PC-3 (cell line): ENCODE measurements around the gene PKIG. TPM values are rescaled to one million over a fixed set of nuclear protein-coding genes. Genes with fewer than 3 reads are reported as not detected.
A peak's percentile ranks its signal among the peaks of the same experiment; 100 is the strongest.

ENCODE experiments used
- ATAC-seq: fragments of 200-7000 bp; cut with Tn5 transposase; 2 replicates; pipeline ENCODE4 v1.9.1; 2020; ENCODE audit warnings: mild to moderate bottlenecking, moderate library complexity
- BruUV-seq: library from RNA; stranded (reverse); fragments of 400-500 nt; replicated peaks from 2 replicates; lab custom pipeline; 2021; lab: Mats Ljungman, UMichigan
- CTCF ChIA-PET: fragments of 300-600 bp; sonication (Branson Sonifier 250); formaldehyde crosslinking; loops from one replicate; lab custom pipeline; 2022; ENCODE audit warnings: antibody characterized with exemption; lab: Charles Lee
- POLR2A ChIA-PET: fragments of 300-600 bp; sonication (Branson Sonifier 250); formaldehyde crosslinking; loops from one replicate; lab custom pipeline; 2022; ENCODE audit warnings: antibody characterized with exemption; ENCODE audit not compliant: unreplicated experiment; lab: Charles Lee
- DNase-seq: peaks from one replicate; pipeline ENCODE4 v3.0.0-alpha.2; 2015
- H2AFZ ChIP-seq: fragments of 300-600 bp; sonication (generic); 2 replicates; pipeline ENCODE4 v1.6.0; 2016; ENCODE audit warnings: antibody characterized with exemption, low read length
- H3F3A ChIP-seq: fragments of 300-600 bp; sonication (generic); one replicate; pipeline ENCODE4 v1.6.0; 2017; ENCODE audit warnings: antibody characterized with exemption, low read length, control low read depth, mild to moderate bottlenecking; ENCODE audit not compliant: unreplicated experiment
- H3K27ac ChIP-seq: fragments of 300-600 bp; sonication (generic); 2 replicates; pipeline ENCODE4 v1.5.1; 2016; ENCODE audit warnings: mild to moderate bottlenecking, low read length
- H3K27me3 ChIP-seq: fragments of 300-600 bp; sonication (generic); 2 replicates; pipeline ENCODE4 v1.6.1; 2016; ENCODE audit warnings: low read length, mixed read lengths
- H3K36me3 ChIP-seq: fragments of 300-600 bp; sonication (generic); 2 replicates; pipeline ENCODE4 v1.6.1; 2016; ENCODE audit warnings: low read depth, mixed run types, low read length, mixed read lengths
- H3K4me1 ChIP-seq: fragments of 300-600 bp; sonication (generic); 2 replicates; pipeline ENCODE4 v1.5.1; 2016; ENCODE audit warnings: low read length; ENCODE audit not compliant: insufficient read depth
- H3K4me2 ChIP-seq: fragments of 300-600 bp; sonication (generic); 2 replicates; pipeline ENCODE4 v1.6.0; 2016; ENCODE audit warnings: low read length
- H3K4me3 ChIP-seq: fragments of 300-600 bp; sonication (generic); 2 replicates; pipeline ENCODE4 v1.5.1; 2016; ENCODE audit warnings: mild to moderate bottlenecking, low read length, mixed read lengths
- H3K79me2 ChIP-seq: fragments of 300-600 bp; sonication (generic); 2 replicates; pipeline ENCODE4 v1.6.1; 2017; ENCODE audit warnings: low read length, mixed read lengths
- H3K9ac ChIP-seq: fragments of 300-600 bp; sonication (generic); 2 replicates; pipeline ENCODE4 v1.6.0; 2016; ENCODE audit warnings: mild to moderate bottlenecking, low read length
- H3K9me2 ChIP-seq: fragments of 300-600 bp; sonication (generic); replicated peaks from 2 replicates; pipeline ENCODE4 v1.6.1; 2016; ENCODE audit warnings: mixed run types, low read length, mixed read lengths
- H3K9me3 ChIP-seq: fragments of 300-600 bp; sonication (generic); 2 replicates; pipeline ENCODE4 v1.6.1; 2016; ENCODE audit warnings: low read length, mixed read lengths
- H4K20me1 ChIP-seq: fragments of 300-600 bp; sonication (generic); 2 replicates; pipeline ENCODE4 v1.6.1; 2016; ENCODE audit warnings: low read length, mixed read lengths
- CTCF ChIP-seq: fragments of 300-600 bp; sonication (generic); conservative IDR thresholded peaks from 2 replicates; pipeline ENCODE4 v1.5.1; 2017; ENCODE audit warnings: antibody characterized with exemption, low read depth, mild to moderate bottlenecking, low read length
- EZH2 ChIP-seq: fragments of 300-600 bp; sonication (generic); IDR thresholded peaks from one replicate; pipeline ENCODE4 v1.6.1; 2017; ENCODE audit warnings: antibody characterized with exemption, mild to moderate bottlenecking, low read length; ENCODE audit not compliant: unreplicated experiment
- EZH2phosphoT487 ChIP-seq: fragments of 300-600 bp; sonication (generic); IDR thresholded peaks from 2 replicates; pipeline ENCODE4 v1.6.1; 2018; ENCODE audit warnings: mild to moderate bottlenecking, antibody characterized with exemption, low read length, borderline replicate concordance
- intact Hi-C: fragments of 100-400 bp; cut with micrococcal nuclease; formaldehyde crosslinking; loops from 2 replicates; pipeline ENCODE4 v1.9.0; 2023
- total RNA-seq: library from RNA; depleted of rRNA; stranded (reverse); fragments of >200 nt; gene quantifications from 2 replicates; pipeline ENCODE4 v1.2.3, GENCODE V29; 2014

Gene PKIG
- total RNA-seq, 1 experiment from 2014 or later = 47.5 TPM

GRCh38 chr20:44641325-44641724, 58.9 kb downstream of the PKIG start:
- ChIA-PET CTCF (no interaction called here), POLR2A (no interaction called here)
- H3K9me2 ChIP-seq = no peaks in the 10 kb centered on the region
- H3K4me3 ChIP-seq = no peak overlapping the region
- intact Hi-C loops = no loop called here
- DNase-seq (no peak), ATAC-seq (no peak)
- peaks cover 31% of the 10 kb centered on the region for H3K4me1 ChIP-seq
- TF ChIP-seq EZH2 (no peak), EZH2phosphoT487 (no peak), CTCF (no peak)
- no peaks in the 10 kb centered on the region for H3K9me3 ChIP-seq
- H4K20me1 ChIP-seq = no peaks in the 10 kb centered on the region
- BruUV-seq = no TSS peak
- no peaks in the 10 kb centered on the region for H3K36me3 ChIP-seq
- H3K9ac ChIP-seq = no peak overlapping the region
- H3K27me3 ChIP-seq = no peaks in the 10 kb centered on the region
- no peaks in the 10 kb centered on the region for H3F3A ChIP-seq
- H3K27ac ChIP-seq = no peak overlapping the region
- H2AFZ ChIP-seq = no peak overlapping the region
- H3K79me2 ChIP-seq = 0 out of 2 replicates have a peak, but pooled peaks cover 3% of the 10 kb centered on the region
- no peak overlapping the region for H3K4me2 ChIP-seq

GRCh38 chr20:44642203-44643153, 60.1 kb downstream of the PKIG start:
- no peaks in the 10 kb centered on the region for H4K20me1 ChIP-seq
- DNase-seq (peak; percentile 50), ATAC-seq (peak; percentile 56)
- H3K9me3 ChIP-seq = no peaks in the 10 kb centered on the region
- intact Hi-C loops = no loop called here
- H3K4me1 ChIP-seq = peaks cover 31% of the 10 kb centered on the region
- CTCF ChIA-PET = interaction anchor here (0.6 kb wide), 1 partner anchor 49 kb away, joined by 3 read pairs; no protein-coding TSS in a partner anchor
- no peak overlapping the region for H3K4me3 ChIP-seq
- H3K27ac ChIP-seq = peak overlapping the region; percentile 88
- no peaks in the 10 kb centered on the region for H3K9me2 ChIP-seq
- H3K4me2 ChIP-seq = peak overlapping the region; percentile 68
- H3K36me3 ChIP-seq = no peaks in the 10 kb centered on the region
- H3K79me2 ChIP-seq = 0 out of 2 replicates have a peak, but pooled peaks cover 3% of the 10 kb centered on the region
- no peaks in the 10 kb centered on the region for H3K27me3 ChIP-seq
- no TSS peak for BruUV-seq
- H3F3A ChIP-seq = no peaks in the 10 kb centered on the region
- peak overlapping the region; percentile 64 for H3K9ac ChIP-seq
- POLR2A ChIA-PET = no interaction called here
- TF ChIP-seq CTCF (no peak), EZH2 (no peak), EZH2phosphoT487 (no peak)
- H2AFZ ChIP-seq = peak overlapping the region; percentile 70

GRCh38 chr20:44643154-44643519, 60.8 kb downstream of the PKIG start:
- DNase-seq (no peak), ATAC-seq (no peak)
- H3K9me2 ChIP-seq = no peaks in the 10 kb centered on the region
- TF ChIP-seq EZH2 (no peak), CTCF (no peak), EZH2phosphoT487 (no peak)
- ChIA-PET CTCF (no interaction called here), POLR2A (no interaction called here)
- no peak overlapping the region for H2AFZ ChIP-seq
- H3F3A ChIP-seq = no peaks in the 10 kb centered on the region
- H3K79me2 ChIP-seq = 0 out of 2 replicates have a peak, but pooled peaks cover 3% of the 10 kb centered on the region
- H3K4me1 ChIP-seq = peaks cover 31% of the 10 kb centered on the region
- H3K27me3 ChIP-seq = no peaks in the 10 kb centered on the region
- no peaks in the 10 kb centered on the region for H4K20me1 ChIP-seq
- intact Hi-C loops = no loop called here
- no peaks in the 10 kb centered on the region for H3K9me3 ChIP-seq
- H3K36me3 ChIP-seq = no peaks in the 10 kb centered on the region
- no peak overlapping the region for H3K4me3 ChIP-seq
- peak overlapping the region; percentile 64 for H3K9ac ChIP-seq
- peak overlapping the region; percentile 68 for H3K4me2 ChIP-seq
- BruUV-seq = no TSS peak
- H3K27ac ChIP-seq = peak overlapping the region; percentile 88
